ENCODE measurements around the gene LRRTM3. TPM values are rescaled to one million over a fixed set of nuclear protein-coding genes. Genes with fewer than 3 reads are reported as not detected.

The LRRTM3 gene
- total RNA-seq, 1 experiment from 2014 or later = not detected

GRCh38 chr10:67144530-67144929, 218.7 kb downstream of the LRRTM3 start:
- H3K27me3 Mint-ChIP-seq (ENCODE audit: insufficient read depth, unreplicated experiment) = no peaks in the 10 kb centered on the region
- no peaks in the 10 kb centered on the region for H3K9me3 Mint-ChIP-seq (ENCODE audit: unreplicated experiment)
- no peak overlapping the region for H3K27ac Mint-ChIP-seq (ENCODE audit: low read depth, unreplicated experiment)
- BruUV-seq (replicated peaks) = no TSS peak
- no peak for DNase-seq (ENCODE audit: unreplicated experiment)
- TF ChIP-seq CTCF (IDR thresholded peaks at IDR 0.05; ENCODE audit: unreplicated experiment) = no peak
- H3K36me3 Mint-ChIP-seq (ENCODE audit: insufficient read depth, unreplicated experiment) = no peaks in the 10 kb centered on the region
- ChIA-PET POLR2A (no interaction called here), CTCF (interaction anchor here (0.7 kb wide), 1 partner anchor 99 kb away, joined by 3 read pairs; no protein-coding TSS in a partner anchor)
- intact Hi-C loops (cut with micrococcal nuclease) = no loop called here
- no peak overlapping the region for H3K4me3 Mint-ChIP-seq (ENCODE audit: unreplicated experiment)
- no peaks in the 10 kb centered on the region for H3K4me1 Mint-ChIP-seq (ENCODE audit: insufficient read depth, unreplicated experiment)
